ENCODE results near the gene ARL10.

The ARL10 gene

GRCh38 chr5:176342766-176343458 is 22.4 kb upstream of the ARL10 start:
- Histone ChIP-seq H3K4me3 (ENCODE audit: low read length in 2 of 2) (no peak overlapping the region), H3K9me3 (ENCODE audit: control insufficient read depth in 2 of 2, low read length in 2 of 2) (no peaks in the 10 kb centered on the region), H3K27ac (ENCODE audit: low read depth in 2 of 2, low read length in 2 of 2) (no peak overlapping the region), H3K36me3 (ENCODE audit: control insufficient read depth in 2 of 2, insufficient read depth in 2 of 2, low read length in 2 of 2) (peaks cover 31 to 35% of the 10 kb centered on the region in 2 donors), H3K9ac (ENCODE audit: low read depth in 1 of 2, low read length in 2 of 2) (no peak overlapping the region), H3K27me3 (ENCODE audit: control insufficient read depth in 2 of 2, insufficient read depth in 2 of 2, low read length in 2 of 2) (no peaks in the 10 kb centered on the region), H3K4me1 (ENCODE audit: control insufficient read depth in 2 of 2, insufficient read depth in 2 of 2, low read length in 2 of 2) (peaks cover 3 to 4% of the 10 kb centered on the region in 2 donors)

GRCh38 chr5:176350416-176350815 is 14.9 kb upstream of the ARL10 start:
- no peak overlapping the region for H3K9ac ChIP-seq (ENCODE audit: low read depth in 1 of 2, low read length in 2 of 2)
- H3K9me3 ChIP-seq (ENCODE audit: control insufficient read depth in 2 of 2, low read length in 2 of 2): no peaks in the 10 kb centered on the region
- no peak overlapping the region for H3K4me3 ChIP-seq (ENCODE audit: low read length in 2 of 2)
- H3K27me3 ChIP-seq (ENCODE audit: control insufficient read depth in 2 of 2, insufficient read depth in 2 of 2, low read length in 2 of 2): no peaks in the 10 kb centered on the region
- peaks cover 69 to 77% of the 10 kb centered on the region in 2 donors for H3K36me3 ChIP-seq (ENCODE audit: control insufficient read depth in 2 of 2, insufficient read depth in 2 of 2, low read length in 2 of 2)
- no peaks in the 10 kb centered on the region for H3K4me1 ChIP-seq (ENCODE audit: control insufficient read depth in 2 of 2, insufficient read depth in 2 of 2, low read length in 2 of 2)
- H3K27ac ChIP-seq (ENCODE audit: low read depth in 2 of 2, low read length in 2 of 2): no peak overlapping the region

GRCh38 chr5:176352116-176352878 is 13.0 kb upstream of the ARL10 start:
- no peak overlapping the region for H3K27ac ChIP-seq (ENCODE audit: low read depth in 2 of 2, low read length in 2 of 2)
- peaks cover 64 to 72% of the 10 kb centered on the region in 2 donors for H3K36me3 ChIP-seq (ENCODE audit: control insufficient read depth in 2 of 2, insufficient read depth in 2 of 2, low read length in 2 of 2)
- no peaks in the 10 kb centered on the region for H3K4me1 ChIP-seq (ENCODE audit: control insufficient read depth in 2 of 2, insufficient read depth in 2 of 2, low read length in 2 of 2)
- no peaks in the 10 kb centered on the region for H3K27me3 ChIP-seq (ENCODE audit: control insufficient read depth in 2 of 2, insufficient read depth in 2 of 2, low read length in 2 of 2)
- H3K9me3 ChIP-seq (ENCODE audit: control insufficient read depth in 2 of 2, low read length in 2 of 2): no peaks in the 10 kb centered on the region
- no peak overlapping the region for H3K9ac ChIP-seq (ENCODE audit: low read depth in 1 of 2, low read length in 2 of 2)
- no peak overlapping the region for H3K4me3 ChIP-seq (ENCODE audit: low read length in 2 of 2)

- Histone ChIP-seq H3K9ac (ENCODE audit: low read depth in 1 of 2, low read length in 2 of 2) (no peak overlapping the region), H3K4me1 (ENCODE audit: control insufficient read depth in 2 of 2, insufficient read depth in 2 of 2, low read length in 2 of 2) (no peaks in the 10 kb centered on the region), H3K27ac (ENCODE audit: low read depth in 2 of 2, low read length in 2 of 2) (no peak overlapping the region), H3K36me3 (ENCODE audit: control insufficient read depth in 2 of 2, insufficient read depth in 2 of 2, low read length in 2 of 2) (peaks cover 55 to 61% of the 10 kb centered on the region in 2 donors), H3K4me3 (ENCODE audit: low read length in 2 of 2) (no peak overlapping the region), H3K27me3 (ENCODE audit: control insufficient read depth in 2 of 2, insufficient read depth in 2 of 2, low read length in 2 of 2) (no peaks in the 10 kb centered on the region), H3K9me3 (ENCODE audit: control insufficient read depth in 2 of 2, low read length in 2 of 2) (no peaks in the 10 kb centered on the region)
Observed at GRCh38 chr5:176353533-176353932, 11.8 kb upstream of the ARL10 start.

- H3K4me1 ChIP-seq (ENCODE audit: control insufficient read depth in 2 of 2, insufficient read depth in 2 of 2, low read length in 2 of 2): no peaks in the 10 kb centered on the region
Observed at GRCh38 chr5:176355400-176356178, 9.7 kb upstream of the ARL10 start.

GRCh38 chr5:176356179-176356566 is 9.1 kb upstream of the ARL10 start:
- Histone ChIP-seq H3K9me3 (ENCODE audit: control insufficient read depth in 2 of 2, low read length in 2 of 2) (no peaks in the 10 kb centered on the region), H3K27me3 (ENCODE audit: control insufficient read depth in 2 of 2, insufficient read depth in 2 of 2, low read length in 2 of 2) (no peaks in the 10 kb centered on the region), H3K36me3 (ENCODE audit: control insufficient read depth in 2 of 2, insufficient read depth in 2 of 2, low read length in 2 of 2) (peaks cover 38 to 40% of the 10 kb centered on the region in 2 donors), H3K27ac (ENCODE audit: low read depth in 2 of 2, low read length in 2 of 2) (no peak overlapping the region), H3K9ac (ENCODE audit: low read depth in 1 of 2, low read length in 2 of 2) (no peak overlapping the region), H3K4me3 (ENCODE audit: low read length in 2 of 2) (no peak overlapping the region), H3K4me1 (ENCODE audit: control insufficient read depth in 2 of 2, insufficient read depth in 2 of 2, low read length in 2 of 2) (no peaks in the 10 kb centered on the region)

More at GRCh38 chr5:176355400-176356178, 9.7 kb upstream of the ARL10 start:
- Histone ChIP-seq H3K4me3 (ENCODE audit: low read length in 2 of 2) (no peak overlapping the region), H3K9ac (ENCODE audit: low read depth in 1 of 2, low read length in 2 of 2) (no peak overlapping the region), H3K27ac (ENCODE audit: low read depth in 2 of 2, low read length in 2 of 2) (no peak overlapping the region), H3K9me3 (ENCODE audit: control insufficient read depth in 2 of 2, low read length in 2 of 2) (no peaks in the 10 kb centered on the region), H3K27me3 (ENCODE audit: control insufficient read depth in 2 of 2, insufficient read depth in 2 of 2, low read length in 2 of 2) (no peaks in the 10 kb centered on the region), H3K36me3 (ENCODE audit: control insufficient read depth in 2 of 2, insufficient read depth in 2 of 2, low read length in 2 of 2) (peaks cover 41 to 44% of the 10 kb centered on the region in 2 donors)

- Histone ChIP-seq H3K9me3 (ENCODE audit: control insufficient read depth in 2 of 2, low read length in 2 of 2) (no peaks in the 10 kb centered on the region), H3K27ac (ENCODE audit: low read depth in 2 of 2, low read length in 2 of 2) (no peak overlapping the region), H3K27me3 (ENCODE audit: control insufficient read depth in 2 of 2, insufficient read depth in 2 of 2, low read length in 2 of 2) (no peaks in the 10 kb centered on the region), H3K4me3 (ENCODE audit: low read length in 2 of 2) (no peak overlapping the region), H3K4me1 (ENCODE audit: control insufficient read depth in 2 of 2, insufficient read depth in 2 of 2, low read length in 2 of 2) (peaks cover 5 to 7% of the 10 kb centered on the region in 2 donors), H3K9ac (ENCODE audit: low read depth in 1 of 2, low read length in 2 of 2) (no peak overlapping the region), H3K36me3 (ENCODE audit: control insufficient read depth in 2 of 2, insufficient read depth in 2 of 2, low read length in 2 of 2) (peaks cover 17 to 19% of the 10 kb centered on the region in 2 donors)
Observed at GRCh38 chr5:176359658-176360057, 5.6 kb upstream of the ARL10 start.

- H3K9me3 ChIP-seq (ENCODE audit: control insufficient read depth in 2 of 2, low read length in 2 of 2): no peaks in the 10 kb centered on the region
- peak overlapping the region; percentile 88 to 90 for H3K9ac ChIP-seq (ENCODE audit: low read depth in 1 of 2, low read length in 2 of 2)
- H3K36me3 ChIP-seq (ENCODE audit: control insufficient read depth in 2 of 2, insufficient read depth in 2 of 2, low read length in 2 of 2): peaks cover 7 to 14% of the 10 kb centered on the region in 2 donors
- peak overlapping the region; percentile 61 to 76 for H3K27ac ChIP-seq (ENCODE audit: low read depth in 2 of 2, low read length in 2 of 2)
- H3K27me3 ChIP-seq (ENCODE audit: control insufficient read depth in 2 of 2, insufficient read depth in 2 of 2, low read length in 2 of 2): no peaks in the 10 kb centered on the region
- peaks cover 8 to 14% of the 10 kb centered on the region in 2 donors for H3K4me1 ChIP-seq (ENCODE audit: control insufficient read depth in 2 of 2, insufficient read depth in 2 of 2, low read length in 2 of 2)
- peak overlapping the region; percentile 89 to 97 for H3K4me3 ChIP-seq (ENCODE audit: low read length in 2 of 2)
Observed at GRCh38 chr5:176360894-176361436, 4.3 kb upstream of the ARL10 start.

- Histone ChIP-seq H3K4me3 (ENCODE audit: low read length in 2 of 2) (peak within 1 kb of the TSS; percentile 89 to 97), H3K27ac (ENCODE audit: low read depth in 2 of 2, low read length in 2 of 2) (peak within 1 kb of the TSS; percentile 61 to 76), H3K9me3 (ENCODE audit: control insufficient read depth in 2 of 2, low read length in 2 of 2) (no peaks in the 10 kb centered on the region), H3K9ac (ENCODE audit: low read depth in 1 of 2, low read length in 2 of 2) (peak within 1 kb of the TSS; percentile 88 to 90), H3K4me1 (ENCODE audit: control insufficient read depth in 2 of 2, insufficient read depth in 2 of 2, low read length in 2 of 2) (peaks cover 8 to 14% of the 10 kb centered on the region in 2 donors), H3K36me3 (ENCODE audit: control insufficient read depth in 2 of 2, insufficient read depth in 2 of 2, low read length in 2 of 2) (peaks cover 6 to 9% of the 10 kb centered on the region in 2 donors), H3K27me3 (ENCODE audit: control insufficient read depth in 2 of 2, insufficient read depth in 2 of 2, low read length in 2 of 2) (no peaks in the 10 kb centered on the region)
Observed at GRCh38 chr5:176361437-176362232, 3.7 kb upstream of the ARL10 start, which contains the start of gene KIAA1191. Gene KIAA1191 (minus strand): TSS chr5:176361764. CDS start chr5:176359508, 2,256 bp downstream.

Measured in mucosa of rectum (tissue), 2 donors.